ENCODE results near the gene PSMB3.

PSMB3 gene

DNA sequence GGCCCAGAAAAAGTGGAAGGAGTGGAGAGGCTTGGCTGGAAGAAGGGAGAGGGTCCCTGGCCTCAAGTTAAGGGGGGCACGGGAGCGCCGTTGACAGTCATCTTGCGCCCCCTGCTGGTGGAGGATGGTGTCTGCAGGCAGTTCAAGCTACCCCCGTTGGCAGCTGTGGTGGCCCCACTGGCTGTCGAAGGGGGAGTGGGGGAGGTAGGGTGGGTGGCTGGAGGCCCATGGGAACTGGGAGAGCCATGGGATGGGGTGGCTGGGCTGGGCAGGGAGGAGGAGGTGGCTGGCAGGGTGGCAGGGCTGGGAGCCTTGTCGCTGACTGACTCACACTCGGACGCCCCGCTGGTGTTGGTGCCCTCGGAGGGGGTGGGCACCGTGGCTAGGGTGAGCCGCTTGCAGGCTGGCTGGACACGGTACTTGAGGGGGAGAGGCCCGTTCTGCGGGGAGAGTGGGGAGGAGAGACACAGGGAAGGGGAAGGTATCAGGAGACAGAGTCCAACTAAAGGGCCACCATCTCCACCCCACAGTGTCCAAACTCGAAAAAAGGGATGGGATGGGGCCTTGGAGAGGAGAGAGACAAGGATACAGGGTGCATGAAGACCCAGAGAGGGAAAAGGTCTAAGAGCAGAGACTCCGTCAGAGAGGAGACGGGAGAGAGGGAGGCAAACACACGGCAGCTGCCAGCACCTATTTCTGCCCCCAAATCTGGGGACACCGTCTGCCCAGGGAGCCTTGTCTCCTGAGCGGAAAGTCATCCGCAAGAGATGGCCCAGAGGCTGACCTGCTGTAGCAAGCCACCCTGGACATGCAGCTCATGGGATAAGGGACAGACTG lies 17.2 kb upstream of the PSMB3 start:
- TF ChIP-seq, protein P1, sequence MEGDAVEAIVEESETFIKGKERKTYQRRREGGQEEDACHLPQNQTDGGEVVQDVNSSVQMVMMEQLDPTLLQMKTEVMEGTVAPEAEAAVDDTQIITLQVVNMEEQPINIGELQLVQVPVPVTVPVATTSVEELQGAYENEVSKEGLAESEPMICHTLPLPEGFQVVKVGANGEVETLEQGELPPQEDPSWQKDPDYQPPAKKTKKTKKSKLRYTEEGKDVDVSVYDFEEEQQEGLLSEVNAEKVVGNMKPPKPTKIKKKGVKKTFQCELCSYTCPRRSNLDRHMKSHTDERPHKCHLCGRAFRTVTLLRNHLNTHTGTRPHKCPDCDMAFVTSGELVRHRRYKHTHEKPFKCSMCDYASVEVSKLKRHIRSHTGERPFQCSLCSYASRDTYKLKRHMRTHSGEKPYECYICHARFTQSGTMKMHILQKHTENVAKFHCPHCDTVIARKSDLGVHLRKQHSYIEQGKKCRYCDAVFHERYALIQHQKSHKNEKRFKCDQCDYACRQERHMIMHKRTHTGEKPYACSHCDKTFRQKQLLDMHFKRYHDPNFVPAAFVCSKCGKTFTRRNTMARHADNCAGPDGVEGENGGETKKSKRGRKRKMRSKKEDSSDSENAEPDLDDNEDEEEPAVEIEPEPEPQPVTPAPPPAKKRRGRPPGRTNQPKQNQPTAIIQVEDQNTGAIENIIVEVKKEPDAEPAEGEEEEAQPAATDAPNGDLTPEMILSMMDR (IDR thresholded peaks at IDR 0.05) = peak; percentile 97

DNA sequence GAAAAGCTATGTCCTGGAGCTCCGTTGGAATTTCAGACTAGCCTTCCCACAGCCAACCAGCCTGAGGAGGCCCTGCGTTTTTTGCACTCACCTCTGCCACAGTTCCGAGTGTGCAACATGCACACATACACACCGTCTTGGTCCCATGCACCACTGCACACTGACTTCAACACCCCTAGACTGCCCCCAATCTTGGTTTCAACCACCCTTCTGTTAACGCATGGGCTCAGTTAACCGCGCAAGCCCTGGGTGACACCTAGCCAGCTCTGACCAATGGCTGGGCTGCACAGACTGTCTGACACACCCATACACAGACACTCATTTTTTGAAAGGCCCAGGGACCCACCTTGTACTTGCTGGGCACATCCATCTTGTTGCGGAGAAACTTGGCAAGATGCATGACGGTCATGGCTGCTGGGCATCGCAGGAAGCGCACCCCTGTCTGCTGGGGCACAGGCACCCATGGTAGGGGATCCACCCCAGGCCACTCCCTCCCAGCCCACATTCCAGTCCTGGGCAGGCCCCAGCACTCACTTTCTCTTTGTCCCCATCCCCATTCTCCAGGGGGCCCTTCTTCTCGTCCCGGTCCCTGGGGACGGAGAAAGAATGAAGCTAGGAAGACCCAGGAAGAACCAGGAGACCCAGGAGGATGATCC lies 14.4 kb upstream of the PSMB3 start:
- TF ChIP-seq, protein P1 (IDR thresholded peaks at IDR 0.05) = no peak

DNA sequence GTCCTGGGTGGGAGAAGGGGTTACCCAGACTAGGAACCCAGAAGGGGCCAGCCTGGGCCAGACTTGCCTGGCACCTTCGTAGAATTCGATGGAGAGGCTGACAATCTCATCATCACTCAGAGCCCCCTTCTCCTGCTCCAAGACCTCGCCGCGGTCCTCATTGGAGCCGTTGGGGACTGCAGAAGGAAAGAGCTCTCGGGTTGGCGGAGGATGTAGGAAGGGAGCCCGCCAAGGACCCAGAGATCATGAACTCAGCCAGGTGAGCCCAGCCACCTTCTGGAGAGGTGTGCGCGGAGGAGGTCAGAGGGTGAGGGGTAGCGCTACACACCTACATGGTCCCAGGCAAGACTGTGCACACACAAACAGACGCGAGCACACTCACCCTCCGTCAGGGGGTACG lies 13.9 kb upstream of the PSMB3 start:
- TF ChIP-seq, protein P1 (IDR thresholded peaks at IDR 0.05) = no peak

DNA sequence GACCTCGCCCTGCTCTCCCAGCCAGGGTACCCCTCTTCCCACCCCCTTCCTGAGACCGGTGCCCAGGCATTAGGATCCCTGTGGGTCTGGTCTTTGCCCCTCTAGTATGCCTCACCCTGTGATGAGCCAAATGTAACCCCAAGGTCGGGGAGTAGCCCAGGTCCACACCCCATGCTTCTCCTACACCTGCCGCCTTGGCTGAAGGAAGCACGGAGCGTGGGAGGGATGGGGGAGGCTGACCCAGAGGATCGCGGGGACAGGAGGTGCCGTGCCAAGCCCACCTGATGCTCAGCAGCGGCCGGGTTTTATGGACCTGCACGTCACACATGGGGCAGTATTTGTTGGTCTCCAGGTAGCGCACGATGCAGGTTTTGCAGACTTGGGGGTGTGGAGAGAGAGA lies 13.2 kb upstream of the PSMB3 start:
- TF ChIP-seq, protein P1 (IDR thresholded peaks at IDR 0.05) = no peak

DNA sequence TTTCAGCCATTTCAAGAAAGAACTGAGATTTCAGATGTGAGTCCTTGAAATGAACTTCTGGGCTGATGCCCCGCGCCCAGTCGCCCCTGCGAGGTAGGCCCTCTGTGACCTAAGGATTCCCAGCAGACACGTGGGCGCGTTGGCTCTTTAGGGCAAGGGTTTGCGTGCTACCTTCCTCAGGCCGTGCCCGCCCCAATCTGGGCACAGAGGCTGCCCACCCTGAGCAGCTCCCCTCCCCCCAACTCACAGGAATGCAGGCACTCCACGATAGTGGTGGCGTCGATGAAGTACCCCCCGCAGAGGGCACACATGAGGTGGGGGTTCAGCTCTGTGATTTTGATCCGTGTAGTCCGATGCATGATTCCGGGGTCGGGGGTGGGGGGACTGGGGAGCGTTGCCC lies 12.5 kb upstream of the PSMB3 start:
- TF ChIP-seq, protein P1 (IDR thresholded peaks at IDR 0.05) = no peak

DNA sequence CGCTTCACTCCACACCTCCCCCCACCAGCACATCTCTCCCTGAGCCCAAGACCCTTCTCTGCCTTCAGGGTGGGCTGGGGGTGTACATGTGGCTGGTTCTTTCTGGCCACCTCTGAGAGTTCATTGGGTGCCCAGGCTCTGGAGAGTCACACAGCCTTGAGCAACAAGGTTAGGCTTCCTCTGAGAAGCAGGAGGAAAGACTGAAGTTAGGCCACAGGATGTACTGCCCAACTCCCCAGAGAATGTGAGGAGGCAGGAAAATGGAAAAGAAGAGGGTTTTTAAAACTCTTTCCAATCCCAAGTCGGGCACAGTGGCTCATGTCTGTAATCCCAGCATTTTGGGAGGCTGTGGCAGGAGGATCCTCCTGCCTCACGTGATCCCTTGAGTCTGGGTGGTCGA lies 11.7 kb upstream of the PSMB3 start:
- TF ChIP-seq, protein P1 (IDR thresholded peaks at IDR 0.05) = no peak

DNA sequence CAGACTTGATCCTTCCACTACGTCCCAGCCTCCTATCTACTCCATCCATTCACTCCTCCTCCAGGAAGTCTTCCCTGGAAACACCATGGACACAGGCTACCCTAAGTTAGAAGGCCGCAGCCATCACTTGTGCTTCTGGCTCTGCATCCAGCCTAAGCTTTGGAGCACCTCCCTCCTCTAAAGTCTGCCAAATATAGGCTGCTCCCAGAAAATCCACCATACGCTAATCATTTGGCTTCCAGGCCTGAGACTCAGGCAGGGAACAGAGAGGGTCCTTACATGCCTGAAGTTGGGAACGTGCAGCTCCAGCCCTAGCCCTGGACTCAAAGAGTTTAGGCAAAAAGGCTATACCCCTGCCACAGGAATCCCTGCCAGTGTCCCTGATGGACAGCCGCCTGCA lies 11.1 kb upstream of the PSMB3 start:
- TF ChIP-seq, protein P1 (IDR thresholded peaks at IDR 0.05) = no peak
